Endothelial cell of umbilical vein (primary cell): ENCODE data around the gene PDSS1. TPM values are rescaled to one million over a fixed set of nuclear protein-coding genes. Genes with fewer than 3 reads are reported as not detected.
"Not testable (repeated sequence)": the region's sequence is repeated elsewhere in the genome, so short reads cannot be mapped to it uniquely, and the experiment has no call there.

Experiments
- BruUV-seq: library from RNA; stranded (reverse); fragments of 400-500 nt; replicated peaks from 2 replicates; lab custom pipeline; 2021; lab: Mats Ljungman, UMichigan
- CTCF ChIA-PET: fragments of 300-600, 350-600 bp; sonication (Branson Sonifier 250); formaldehyde crosslinking; loops from one replicate; lab custom pipeline; 2021; ENCODE audit warnings: antibody characterized with exemption, inconsistent platforms; lab: Charles Lee
- POLR2A ChIA-PET: fragments of 300-600, 350-600 bp; sonication (Branson Sonifier 250); formaldehyde crosslinking; loops from one replicate; lab custom pipeline; 2021; ENCODE audit warnings: antibody characterized with exemption, inconsistent platforms; lab: Charles Lee
- DNase-seq: peaks from one replicate; pipeline ENCODE4 v3.0.0-alpha.2; 2011; ENCODE audit warnings: low read depth, low spot score
- FAIRE-seq: peaks from 2 replicates; lab custom pipeline; 2011; peaks lifted over from hg19 to GRCh38; lab: Jason Lieb, UNC
- H2AFZ ChIP-seq: 2 replicates; pipeline ENCODE4 v1.6.0; 2012; ENCODE audit warnings: low read depth, low read length, control low read depth, inconsistent platforms
- H3K27ac ChIP-seq: 2 replicates; pipeline ENCODE4 v1.5.1; 2011; ENCODE audit warnings: low read depth, mild to moderate bottlenecking, control low read depth, low read length, moderate library complexity; ENCODE audit not compliant: insufficient read depth
- H3K27me3 ChIP-seq, 2 experiments: 2 replicates each; pipeline versions ENCODE4 v1.6.0 to v1.6.1; 2011; ENCODE audit warnings: low read length in 2 of 2, mixed read lengths in 1 of 2; ENCODE audit not compliant: control insufficient read depth in 2 of 2, insufficient read depth in 2 of 2
- H3K36me3 ChIP-seq, 2 experiments: 2 replicates in 1 of 2; 3 replicates in 1 of 2; pipeline ENCODE4 v1.5.1; 2011; ENCODE audit warnings: low read length in 2 of 2, mild to moderate bottlenecking in 1 of 2, moderate library complexity in 1 of 2; ENCODE audit not compliant: control insufficient read depth in 2 of 2, insufficient read depth in 2 of 2; ENCODE audit errors: extremely low read depth in 1 of 2
- H3K4me1 ChIP-seq: 3 replicates; pipeline ENCODE4 v1.5.1; 2011; ENCODE audit warnings: mild to moderate bottlenecking, low read length; ENCODE audit not compliant: control insufficient read depth, insufficient read depth; ENCODE audit errors: extremely low read depth
- H3K4me2 ChIP-seq: 2 replicates; pipeline ENCODE4 v1.6.1; 2011; ENCODE audit warnings: low read length, control low read depth, mixed read lengths; ENCODE audit not compliant: insufficient read depth
- H3K4me3 ChIP-seq, 3 experiments: fragments of 200-600 bp in 1 of 3; sonication (generic), shearing (Covaris generic) in 1 of 3; replicated peaks in 1 of 3; 2 replicates each; pipeline ENCODE4 v1.5.1; 2011 to 2016; ENCODE audit warnings: control low read depth in 3 of 3, low read length in 3 of 3, mild to moderate bottlenecking in 2 of 3, inconsistent platforms in 1 of 3, low read depth in 1 of 3, moderate library complexity in 1 of 3; ENCODE audit not compliant: insufficient read depth in 1 of 3
- H3K79me2 ChIP-seq: 2 replicates; pipeline ENCODE4 v1.6.0; 2012; ENCODE audit warnings: low read length, inconsistent platforms; ENCODE audit not compliant: control insufficient read depth, insufficient read depth
- H3K9ac ChIP-seq: replicated peaks from 2 replicates; pipeline ENCODE3; 2011; ENCODE audit warnings: low read length, control low read depth; ENCODE audit not compliant: insufficient read depth; ENCODE audit errors: extremely low read depth
- H3K9me1 ChIP-seq: replicated peaks from 3 replicates; pipeline ENCODE4 v1.6.0; 2011; ENCODE audit warnings: mild to moderate bottlenecking, low read length; ENCODE audit not compliant: control insufficient read depth, insufficient read depth; ENCODE audit errors: extremely low read depth
- H3K9me3 ChIP-seq: replicated peaks from 2 replicates; pipeline ENCODE4 v1.5.1; 2012; ENCODE audit warnings: low read length, inconsistent platforms; ENCODE audit not compliant: control insufficient read depth, insufficient read depth
- H4K20me1 ChIP-seq: replicated peaks from 2 replicates; pipeline ENCODE3; 2011; ENCODE audit warnings: mild to moderate bottlenecking, low read length; ENCODE audit not compliant: control insufficient read depth, insufficient read depth; ENCODE audit errors: extremely low read depth
- MYC ChIP-seq: IDR thresholded peaks from one replicate; pipeline ENCODE4 v1.6.1; 2011; ENCODE audit warnings: mild to moderate bottlenecking, low read depth, low read length
- POLR2AphosphoS5 ChIP-seq: IDR thresholded peaks from 2 replicates; pipeline ENCODE4 v1.6.1; 2012; ENCODE audit warnings: low read depth, mild to moderate bottlenecking, control low read depth, low read length, moderate library complexity; ENCODE audit not compliant: insufficient read depth
- dilution Hi-C: fragments of 300-500 bp; cut with MboI; formaldehyde crosslinking; loops from one replicate; pipeline ENCODE4 v1.15.0; 2019; ENCODE audit warnings: low sequenced_read_pairs; ENCODE audit not compliant: extremely low pct_ligation_motif_present
- intact Hi-C: fragments of 100-400 bp; cut with micrococcal nuclease; formaldehyde crosslinking; loops from one replicate; pipeline ENCODE4 v1.10.0; 2022
- polyA plus RNA-seq, 4 experiments: library from polyadenylated mRNA; depleted of rRNA in 3 of 4; stranded (reverse) in 3 of 4; unstranded in 1 of 4; fragments of >200 nt; gene quantifications; 2 replicates each; pipeline versions ENCODE4 v1.2.1 to v1.2.3, GENCODE V29; 2011 to 2012; ENCODE audit warnings: missing spikeins in 1 of 4
- total RNA-seq: library from RNA; stranded (reverse); gene quantifications from 2 replicates; pipeline ENCODE4 v1.2.3, GENCODE V29; 2021

PDSS1 gene
- total and polyA plus RNA-seq, 2 donors (not counting 3 experiments of a cell fraction or from before 2014, with no cell fraction given) = 9.1 to 11.3 TPM

DNA sequence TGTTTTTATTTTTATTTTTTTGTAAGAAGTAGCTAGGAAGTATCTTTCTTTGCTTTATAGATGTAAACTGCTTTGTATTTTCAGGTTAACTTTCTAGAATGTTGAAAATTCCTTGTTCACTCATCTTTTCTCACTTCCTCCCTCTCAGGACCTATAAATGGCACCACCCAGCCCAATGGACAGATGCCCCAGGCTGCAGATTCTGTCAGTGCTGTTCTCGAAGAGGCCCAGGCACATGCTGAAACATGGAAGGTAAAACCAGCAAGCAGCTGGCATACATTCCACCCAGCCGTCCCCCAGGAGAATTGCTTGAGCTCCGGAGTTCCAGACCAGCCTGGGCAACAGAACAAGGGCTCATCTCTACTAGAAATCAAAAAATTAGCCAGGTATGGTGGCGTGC, 47.1 kb upstream of the PDSS1 start:
- no peak overlapping the region for H3K4me3 ChIP-seq
- TF ChIP-seq POLR2AphosphoS5 = no peak
- TF ChIP-seq MYC = no peak
- H3K4me2 ChIP-seq = no peak overlapping the region
- H3K27ac ChIP-seq = no peak overlapping the region
- no TSS peak for BruUV-seq
- H3K9me3 ChIP-seq = no peaks in the 10 kb centered on the region
- intact Hi-C loops (no loop called here), dilution Hi-C loops (no loop called here)
- DNase-seq (no peak), FAIRE-seq (no peak)
- POLR2A ChIA-PET = no interaction called here
- H3K79me2 ChIP-seq = no peaks in the 10 kb centered on the region
- no peaks in the 10 kb centered on the region for H4K20me1 ChIP-seq
- H2AFZ ChIP-seq = no peak overlapping the region
- no peaks in the 10 kb centered on the region for H3K27me3 ChIP-seq
- H3K4me1 ChIP-seq = no peaks in the 10 kb centered on the region
- H3K36me3 ChIP-seq = no peaks in the 10 kb centered on the region
- H3K9me1 ChIP-seq = no peaks in the 10 kb centered on the region
- H3K9ac ChIP-seq = no peak overlapping the region
- CTCF ChIA-PET = no interaction called here

DNA sequence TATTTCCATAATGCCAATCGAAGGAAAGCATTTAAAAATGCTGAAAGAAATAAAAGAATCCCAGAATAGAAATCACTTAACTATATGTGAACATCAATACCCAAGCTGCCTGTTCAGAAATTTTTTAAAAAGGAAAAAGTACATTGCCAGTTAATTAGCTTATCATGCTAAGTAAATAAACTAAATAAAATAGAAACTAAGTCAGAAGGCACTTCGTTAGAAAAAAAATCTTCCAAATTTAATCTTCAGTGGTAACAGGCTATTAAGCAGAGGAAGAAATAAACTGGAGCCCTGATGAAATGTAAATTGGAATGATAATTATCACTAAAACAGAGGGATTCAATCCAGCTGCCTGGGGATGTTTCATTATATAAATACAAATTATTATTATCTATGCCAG, 46.0 kb upstream of the PDSS1 start:
- intact Hi-C loops, H4K20me1 ChIP-seq, H3K27ac ChIP-seq, DNase-seq, POLR2A ChIA-PET, H3K36me3 ChIP-seq, H3K4me1 ChIP-seq, dilution Hi-C loops, H3K9me1 ChIP-seq, H3K4me3 ChIP-seq, H3K4me2 ChIP-seq, H3K79me2 ChIP-seq, H3K9ac ChIP-seq, H2AFZ ChIP-seq, BruUV-seq, FAIRE-seq, H3K27me3 ChIP-seq, CTCF ChIA-PET, H3K9me3 ChIP-seq: not testable (repeated sequence)
